Measurements from ENCODE around the gene SOX18. TPM values are rescaled to one million over a fixed set of nuclear protein-coding genes. Genes with fewer than 3 reads are reported as not detected.
A peak's percentile ranks its signal among the peaks of the same experiment; 100 is the strongest.

SOX18 gene
- total and polyA plus RNA-seq, 2 of the 13 experiments (the other 11 are each of a cell fraction or from before 2014, with no cell fraction given) = 1.6 to 1.9 TPM

DNA sequence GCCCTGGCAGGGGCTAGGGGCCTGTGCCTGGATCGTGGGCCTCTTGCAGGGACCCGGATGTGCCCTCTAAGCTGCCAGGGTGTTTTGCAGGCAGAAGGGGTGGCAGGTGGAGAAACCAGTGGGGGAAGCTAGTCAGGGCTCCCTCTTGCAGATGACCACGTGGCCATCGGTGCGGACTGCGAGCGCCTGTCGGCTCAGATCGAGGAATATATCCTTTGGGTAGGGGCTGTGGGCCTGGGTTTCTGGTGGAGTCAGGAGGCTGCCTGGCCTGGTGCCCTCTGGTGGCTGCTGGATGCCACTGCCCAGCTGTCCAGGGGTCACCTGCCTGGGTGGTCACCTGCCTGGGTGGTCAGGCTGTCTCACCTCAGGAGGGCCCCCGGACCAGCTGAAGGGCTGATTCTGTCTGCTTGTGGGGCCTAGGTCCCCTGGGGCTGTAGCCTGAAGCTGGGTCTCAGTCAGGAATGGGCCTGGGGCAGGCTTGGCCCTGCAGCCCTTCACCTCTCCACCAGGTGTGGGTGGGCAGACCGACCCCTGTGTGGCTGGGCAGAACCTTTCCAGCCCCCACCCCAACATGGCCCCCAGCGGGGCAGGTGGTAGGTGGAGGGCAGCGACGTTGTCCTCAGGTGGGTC, 20.3 kb upstream of the SOX18 start (continued):
- TF ChIP-seq, protein P1, sequence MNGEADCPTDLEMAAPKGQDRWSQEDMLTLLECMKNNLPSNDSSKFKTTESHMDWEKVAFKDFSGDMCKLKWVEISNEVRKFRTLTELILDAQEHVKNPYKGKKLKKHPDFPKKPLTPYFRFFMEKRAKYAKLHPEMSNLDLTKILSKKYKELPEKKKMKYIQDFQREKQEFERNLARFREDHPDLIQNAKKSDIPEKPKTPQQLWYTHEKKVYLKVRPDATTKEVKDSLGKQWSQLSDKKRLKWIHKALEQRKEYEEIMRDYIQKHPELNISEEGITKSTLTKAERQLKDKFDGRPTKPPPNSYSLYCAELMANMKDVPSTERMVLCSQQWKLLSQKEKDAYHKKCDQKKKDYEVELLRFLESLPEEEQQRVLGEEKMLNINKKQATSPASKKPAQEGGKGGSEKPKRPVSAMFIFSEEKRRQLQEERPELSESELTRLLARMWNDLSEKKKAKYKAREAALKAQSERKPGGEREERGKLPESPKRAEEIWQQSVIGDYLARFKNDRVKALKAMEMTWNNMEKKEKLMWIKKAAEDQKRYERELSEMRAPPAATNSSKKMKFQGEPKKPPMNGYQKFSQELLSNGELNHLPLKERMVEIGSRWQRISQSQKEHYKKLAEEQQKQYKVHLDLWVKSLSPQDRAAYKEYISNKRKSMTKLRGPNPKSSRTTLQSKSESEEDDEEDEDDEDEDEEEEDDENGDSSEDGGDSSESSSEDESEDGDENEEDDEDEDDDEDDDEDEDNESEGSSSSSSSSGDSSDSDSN (CRISPR knock-in tag; IDR thresholded peaks at IDR 0.05) = no peak; the same call in none of the 2 replicates
- TF ChIP-seq, protein P2, sequence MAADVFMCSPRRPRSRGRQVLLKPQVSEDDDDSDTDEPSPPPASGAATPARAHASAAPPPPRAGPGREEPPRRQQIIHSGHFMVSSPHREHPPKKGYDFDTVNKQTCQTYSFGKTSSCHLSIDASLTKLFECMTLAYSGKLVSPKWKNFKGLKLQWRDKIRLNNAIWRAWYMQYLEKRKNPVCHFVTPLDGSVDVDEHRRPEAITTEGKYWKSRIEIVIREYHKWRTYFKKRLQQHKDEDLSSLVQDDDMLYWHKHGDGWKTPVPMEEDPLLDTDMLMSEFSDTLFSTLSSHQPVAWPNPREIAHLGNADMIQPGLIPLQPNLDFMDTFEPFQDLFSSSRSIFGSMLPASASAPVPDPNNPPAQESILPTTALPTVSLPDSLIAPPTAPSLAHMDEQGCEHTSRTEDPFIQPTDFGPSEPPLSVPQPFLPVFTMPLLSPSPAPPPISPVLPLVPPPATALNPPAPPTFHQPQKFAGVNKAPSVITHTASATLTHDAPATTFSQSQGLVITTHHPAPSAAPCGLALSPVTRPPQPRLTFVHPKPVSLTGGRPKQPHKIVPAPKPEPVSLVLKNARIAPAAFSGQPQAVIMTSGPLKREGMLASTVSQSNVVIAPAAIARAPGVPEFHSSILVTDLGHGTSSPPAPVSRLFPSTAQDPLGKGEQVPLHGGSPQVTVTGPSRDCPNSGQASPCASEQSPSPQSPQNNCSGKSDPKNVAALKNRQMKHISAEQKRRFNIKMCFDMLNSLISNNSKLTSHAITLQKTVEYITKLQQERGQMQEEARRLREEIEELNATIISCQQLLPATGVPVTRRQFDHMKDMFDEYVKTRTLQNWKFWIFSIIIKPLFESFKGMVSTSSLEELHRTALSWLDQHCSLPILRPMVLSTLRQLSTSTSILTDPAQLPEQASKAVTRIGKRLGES (CRISPR knock-in tag; IDR thresholded peaks at IDR 0.05; ENCODE audit: borderline replicate concordance) = no peak
- TF ChIP-seq ARHGAP35 (CRISPR knock-in tag; IDR thresholded peaks at IDR 0.05; ENCODE audit: borderline replicate concordance) (no peak), ZNF317 (CRISPR knock-in tag; IDR thresholded peaks at IDR 0.05) (peak; percentile 65; the same call in 1 of the 2 replicates), ZNF33A (CRISPR knock-in tag; IDR thresholded peaks at IDR 0.05; ENCODE audit: borderline replicate concordance) (no peak), MIER2 (CRISPR knock-in tag; IDR thresholded peaks at IDR 0.05) (no peak), THYN1 (CRISPR knock-in tag; IDR thresholded peaks at IDR 0.05; ENCODE audit: borderline replicate concordance, low read depth) (no peak), XRCC5 (optimal IDR thresholded peaks at IDR 0.05; ENCODE audit: low read length) (peak; percentile 91), KMT2A (CRISPR knock-in tag; IDR thresholded peaks at IDR 0.05) (no peak), CEBPZ (IDR thresholded peaks at IDR 0.05; ENCODE audit: low read length) (no peak), ZBTB44 (CRISPR knock-in tag; IDR thresholded peaks at IDR 0.05) (no peak), ZBTB3 (CRISPR knock-in tag; IDR thresholded peaks at IDR 0.05; ENCODE audit: borderline replicate concordance, low read depth) (no peak), MTF1 (CRISPR knock-in tag; IDR thresholded peaks at IDR 0.05) (no peak), TP53 (CRISPR knock-in tag; conservative IDR thresholded peaks at IDR 0.05) (no peak; the same call in 1 of the 2 replicates), ZNF343 (CRISPR knock-in tag; IDR thresholded peaks at IDR 0.05) (no peak), KAT7 (CRISPR knock-in tag; IDR thresholded peaks at IDR 0.05; ENCODE audit: borderline replicate concordance) (peak; percentile 62; the same call in 1 of the 2 replicates), ELF3 (CRISPR knock-in tag; IDR thresholded peaks at IDR 0.05) (no peak), ZFP37 (CRISPR knock-in tag; IDR thresholded peaks at IDR 0.05; ENCODE audit: borderline replicate concordance) (no peak), ZMYM2 (CRISPR knock-in tag; IDR thresholded peaks at IDR 0.05) (no peak), TOE1 (CRISPR knock-in tag; IDR thresholded peaks at IDR 0.05) (no peak)

Data from HepG2 (cell line).